NCI-H1092 (cell line): ENCODE results near the gene SPOCK2.
"Not testable (repeated sequence)": the region's sequence is repeated elsewhere in the genome, so short reads cannot be mapped to it uniquely, and the experiment has no call there.

Experiments used
- DNase-seq: peaks from one replicate; lab custom pipeline; 2025; lab: John Stamatoyannopoulos, UW

Gene SPOCK2

GRCh38 chr10:72108004-72108370 is 19.6 kb upstream of the SPOCK2 start:
- not testable (repeated sequence) for DNase-seq

GRCh38 chr10:72107325-72108003 is 19.1 kb upstream of the SPOCK2 start:
- DNase-seq: no peak

- DNase-seq: no peak
Observed at GRCh38 chr10:72106896-72107295, 18.5 kb upstream of the SPOCK2 start.

- DNase-seq: no peak
Observed at GRCh38 chr10:72106154-72106849, 18.0 kb upstream of the SPOCK2 start.

- no peak for DNase-seq
Observed at GRCh38 chr10:72105710-72106109, 17.4 kb upstream of the SPOCK2 start.

- no peak for DNase-seq
Observed at GRCh38 chr10:72105098-72105475, 16.7 kb upstream of the SPOCK2 start.

- no peak for DNase-seq
Observed at GRCh38 chr10:72104472-72105097, 16.2 kb upstream of the SPOCK2 start.

GRCh38 chr10:72099600-72099921 is 11.2 kb upstream of the SPOCK2 start:
- DNase-seq: no peak

- DNase-seq: no peak
Observed at GRCh38 chr10:72098836-72099599, 10.7 kb upstream of the SPOCK2 start.

GRCh38 chr10:72098301-72098835 is 10.0 kb upstream of the SPOCK2 start:
- DNase-seq: no peak

GRCh38 chr10:72097448-72098300 is 9.3 kb upstream of the SPOCK2 start:
- DNase-seq: no peak

- no peak for DNase-seq
Observed at GRCh38 chr10:72096115-72097000, 8.0 kb upstream of the SPOCK2 start.

- DNase-seq: no peak
Observed at GRCh38 chr10:72095195-72095594, 6.8 kb upstream of the SPOCK2 start.

GRCh38 chr10:72094574-72094973 is 6.2 kb upstream of the SPOCK2 start:
- no peak for DNase-seq

GRCh38 chr10:72093450-72093849 is 5.1 kb upstream of the SPOCK2 start:
- DNase-seq: no peak

- DNase-seq: no peak
Observed at GRCh38 chr10:72092987-72093386, 4.6 kb upstream of the SPOCK2 start.

GRCh38 chr10:72092171-72092924 is 4.0 kb upstream of the SPOCK2 start:
- no peak for DNase-seq

- DNase-seq: no peak
Observed at GRCh38 chr10:72090326-72090725, 2.0 kb upstream of the SPOCK2 start.

- no peak for DNase-seq
Observed at GRCh38 chr10:72089618-72090017, 1.3 kb upstream of the SPOCK2 start.
